COLO829 (cell line): ENCODE results near the gene PON2.
"Not testable (repeated sequence)": the region's sequence is repeated elsewhere in the genome, so short reads cannot be mapped to it uniquely, and the experiment has no call there.

Experiments
- DNase-seq: peaks from one replicate; pipeline ENCODE4 v3.0.0; 2012; ENCODE audit warnings: low spot score

The PON2 gene

GRCh38 chr7:95434557-95435421, at the start of gene PON2:
PON2 (minus strand) TSS chr7:95435028; CDS start chr7:95434951, 77 bp downstream.
- DNase-seq, result peak; percentile 88

- DNase-seq, result peak; percentile 63
Observed at GRCh38 chr7:95482424-95482823, 47.6 kb upstream of the PON2 start.

- no peak for DNase-seq
Observed at GRCh38 chr7:95481271-95482165, 46.7 kb upstream of the PON2 start.

- DNase-seq, result no peak
Observed at GRCh38 chr7:95479992-95480624, 45.3 kb upstream of the PON2 start.

GRCh38 chr7:95478272-95479037, 43.6 kb upstream of the PON2 start:
- DNase-seq, result no peak

- peak; percentile 82 for DNase-seq
Observed at GRCh38 chr7:95476904-95477594, 42.2 kb upstream of the PON2 start.

DNA sequence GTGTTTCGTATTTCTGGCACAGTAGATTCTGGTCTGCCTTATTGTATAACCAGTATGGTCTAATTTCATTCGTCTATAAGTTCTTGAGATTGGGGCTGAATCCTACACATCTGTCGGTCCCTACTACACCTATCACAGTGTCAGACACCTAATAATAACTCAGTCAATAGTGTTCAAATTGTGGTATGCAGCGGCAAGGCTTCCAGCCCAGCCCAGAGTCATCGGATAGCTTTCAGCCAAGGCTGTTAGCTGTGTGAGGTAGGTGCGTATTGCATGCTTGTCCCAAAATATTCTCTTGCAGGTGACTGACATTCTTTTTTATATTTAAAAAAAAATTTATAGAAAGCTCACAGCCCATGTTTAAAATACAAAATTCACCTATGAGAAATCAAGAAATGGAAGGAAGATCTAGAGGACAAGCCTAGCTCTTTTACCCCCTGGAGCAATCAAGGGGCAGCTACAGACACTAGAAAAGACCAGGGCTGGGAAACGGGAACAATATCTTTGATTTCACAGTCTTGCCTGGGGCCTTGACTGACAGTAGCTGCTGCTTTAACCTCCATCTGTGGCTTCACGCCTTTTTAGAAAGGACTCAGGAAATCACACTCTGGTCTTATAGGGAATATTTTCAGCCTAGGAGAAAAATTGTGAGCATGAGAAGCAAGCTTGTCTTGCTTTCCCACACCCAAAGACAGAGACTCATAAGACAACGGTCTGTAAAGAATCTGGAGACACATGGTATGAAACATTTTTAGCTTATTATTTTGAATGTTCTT, 41.4 kb upstream of the PON2 start:
- DNase-seq, result no peak

DNA sequence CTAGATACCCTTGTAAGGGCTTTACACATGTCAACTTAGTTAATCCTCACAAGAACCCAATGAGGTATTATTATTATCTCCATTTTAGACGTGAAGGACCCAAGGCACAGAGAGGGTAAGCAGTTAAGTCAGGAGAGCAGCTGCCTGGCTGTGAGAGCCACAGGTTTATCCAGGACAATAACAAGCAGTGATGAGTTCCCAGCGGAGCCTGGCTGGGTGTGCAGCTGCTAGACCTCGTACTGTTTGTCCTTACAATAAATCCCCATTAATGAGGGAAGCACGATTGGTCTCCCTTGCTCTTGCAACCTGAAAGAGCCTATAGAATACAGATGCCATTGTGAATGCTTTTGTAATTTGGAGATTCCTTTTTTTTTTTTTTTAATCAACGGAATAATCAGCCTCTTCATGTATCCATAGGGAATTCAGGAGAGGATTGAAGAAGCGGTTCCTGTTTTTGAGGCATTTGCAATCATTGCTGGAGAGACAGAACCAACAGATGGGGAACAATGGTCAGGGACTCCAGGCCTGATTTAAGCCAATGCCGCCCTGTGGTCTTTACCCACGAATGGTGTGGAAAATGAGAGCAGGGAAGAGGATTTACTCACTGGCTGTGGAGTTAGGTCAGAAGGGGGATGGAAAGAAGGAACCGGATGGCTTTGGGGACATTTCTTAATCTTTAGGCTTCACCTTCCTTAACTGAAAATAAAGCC, 38.6 kb upstream of the PON2 start:
- no peak for DNase-seq

GRCh38 chr7:95472581-95473161, 37.8 kb upstream of the PON2 start:
- no peak for DNase-seq

GRCh38 chr7:95471071-95471470, 36.2 kb upstream of the PON2 start:
- no peak for DNase-seq

GRCh38 chr7:95470452-95470851, 35.6 kb upstream of the PON2 start:
- peak; percentile 73 for DNase-seq

DNA sequence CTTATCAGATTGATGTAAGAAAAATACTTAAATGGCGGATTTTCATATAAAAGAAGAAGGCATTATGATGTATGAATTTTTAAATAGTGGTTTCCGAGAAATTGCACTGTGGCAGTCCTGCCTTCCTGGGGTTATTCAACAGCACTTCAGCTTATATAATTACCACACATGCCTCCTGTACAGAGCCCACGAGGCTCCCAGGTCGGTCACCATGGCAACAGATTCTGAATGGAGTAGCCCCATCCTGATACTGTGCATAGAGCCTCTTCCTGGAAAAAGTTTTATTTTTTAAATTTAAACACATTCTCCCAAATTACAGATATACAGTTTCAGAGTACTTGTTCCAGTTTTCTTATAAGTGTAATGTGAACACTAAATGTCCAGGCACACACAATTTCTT, 35.0 kb upstream of the PON2 start:
- no peak for DNase-seq

- no peak for DNase-seq
Observed at GRCh38 chr7:95469187-95469586, 34.4 kb upstream of the PON2 start.

GRCh38 chr7:95467912-95468607, 33.2 kb upstream of the PON2 start:
- DNase-seq, result no peak

DNA sequence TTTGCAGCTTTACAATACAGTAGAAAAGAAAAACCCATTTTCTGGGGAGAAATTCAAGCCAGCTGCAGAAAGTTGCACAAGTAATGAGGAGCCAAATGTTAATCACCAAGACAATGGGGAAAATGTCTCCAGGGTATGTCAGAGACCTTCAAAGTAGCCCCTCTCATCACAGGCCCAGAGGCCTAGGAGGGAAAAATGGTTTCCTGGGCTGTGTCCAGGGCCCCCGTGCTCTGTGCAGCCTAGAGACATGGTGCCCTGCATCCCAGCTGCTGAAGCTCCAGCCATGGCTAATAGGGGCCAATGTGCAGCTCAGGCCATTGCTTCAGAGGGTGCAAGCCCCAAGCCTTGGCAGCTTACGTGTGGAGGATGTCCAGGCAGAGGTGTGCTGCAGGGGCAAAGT, 25.8 kb upstream of the PON2 start:
- not testable (repeated sequence) for DNase-seq

DNA sequence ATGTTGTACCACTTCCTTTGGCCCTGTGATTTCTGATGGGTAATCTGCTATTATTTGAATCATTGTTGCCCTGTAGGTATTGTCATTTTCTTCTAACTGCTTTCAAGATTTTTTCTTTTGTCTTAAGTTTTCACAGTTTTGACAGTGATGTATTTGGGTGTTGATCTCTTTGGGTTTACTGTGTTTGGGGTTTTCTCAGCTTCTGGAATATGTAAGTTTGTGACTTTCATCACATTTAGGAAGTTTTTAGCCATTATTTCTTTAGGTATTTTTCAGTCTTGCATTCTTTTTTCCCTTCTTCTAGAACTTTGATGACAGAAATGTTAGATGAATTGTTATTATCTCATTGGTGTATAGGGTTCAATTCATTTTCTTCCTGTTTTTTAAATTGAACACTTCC, 23.1 kb upstream of the PON2 start:
- DNase-seq, result no peak

- DNase-seq, result no peak
Observed at GRCh38 chr7:95454438-95455045, 19.7 kb upstream of the PON2 start.

GRCh38 chr7:95446618-95447017, 11.8 kb upstream of the PON2 start:
- DNase-seq, result no peak
